ENCODE data around the gene TUG1. TPM values are rescaled to one million over a fixed set of nuclear protein-coding genes. Genes with fewer than 3 reads are reported as not detected.

The TUG1 gene
- total and polyA plus RNA-seq, 3 donors from 2014 or later = 134 to 182 (median 157) TPM

DNA sequence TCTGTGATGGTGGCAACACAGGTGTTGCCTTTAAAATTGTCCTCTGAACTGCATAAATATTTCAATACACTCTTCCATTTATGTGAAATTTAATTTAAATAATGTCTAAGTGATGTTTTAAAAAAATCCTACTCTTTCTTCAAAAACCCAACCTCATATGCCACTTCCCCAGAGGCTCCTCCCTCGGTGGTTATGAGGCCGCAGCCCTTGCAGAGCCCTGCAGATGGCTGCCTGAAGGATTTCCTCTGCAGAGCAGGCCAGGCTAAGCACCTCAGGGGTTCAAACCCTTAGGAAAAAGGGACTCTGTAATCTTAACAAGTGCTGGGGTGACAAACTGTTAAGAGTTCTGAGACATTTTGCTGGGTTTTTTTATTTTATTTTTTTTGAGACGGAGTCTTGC, 25.7 kb upstream of the TUG1 start:
- no peak overlapping the region for H3K27ac ChIP-seq
- intact Hi-C loops (cut with DNase I; ENCODE audit: low total_unique reads) = no loop called here
- DNase-seq = no peak
- no peak overlapping the region for H3K4me3 ChIP-seq
- no peaks in the 10 kb centered on the region for H3K27me3 ChIP-seq
- WGBS, 2 donors = 75 to 84% methylated on average over 3 of the region's 3 CpGs
- H3K36me3 ChIP-seq (ENCODE audit: low read depth, missing control alignments) = no peaks in the 10 kb centered on the region
- no peaks in the 10 kb centered on the region for H3K9me3 ChIP-seq
- no peaks in the 10 kb centered on the region for H3K4me1 ChIP-seq
- TF ChIP-seq POLR2A (IDR thresholded peaks at IDR 0.05) = no peak
- TF ChIP-seq, protein P1, sequence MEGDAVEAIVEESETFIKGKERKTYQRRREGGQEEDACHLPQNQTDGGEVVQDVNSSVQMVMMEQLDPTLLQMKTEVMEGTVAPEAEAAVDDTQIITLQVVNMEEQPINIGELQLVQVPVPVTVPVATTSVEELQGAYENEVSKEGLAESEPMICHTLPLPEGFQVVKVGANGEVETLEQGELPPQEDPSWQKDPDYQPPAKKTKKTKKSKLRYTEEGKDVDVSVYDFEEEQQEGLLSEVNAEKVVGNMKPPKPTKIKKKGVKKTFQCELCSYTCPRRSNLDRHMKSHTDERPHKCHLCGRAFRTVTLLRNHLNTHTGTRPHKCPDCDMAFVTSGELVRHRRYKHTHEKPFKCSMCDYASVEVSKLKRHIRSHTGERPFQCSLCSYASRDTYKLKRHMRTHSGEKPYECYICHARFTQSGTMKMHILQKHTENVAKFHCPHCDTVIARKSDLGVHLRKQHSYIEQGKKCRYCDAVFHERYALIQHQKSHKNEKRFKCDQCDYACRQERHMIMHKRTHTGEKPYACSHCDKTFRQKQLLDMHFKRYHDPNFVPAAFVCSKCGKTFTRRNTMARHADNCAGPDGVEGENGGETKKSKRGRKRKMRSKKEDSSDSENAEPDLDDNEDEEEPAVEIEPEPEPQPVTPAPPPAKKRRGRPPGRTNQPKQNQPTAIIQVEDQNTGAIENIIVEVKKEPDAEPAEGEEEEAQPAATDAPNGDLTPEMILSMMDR (IDR thresholded peaks at IDR 0.05) = no peak

DNA sequence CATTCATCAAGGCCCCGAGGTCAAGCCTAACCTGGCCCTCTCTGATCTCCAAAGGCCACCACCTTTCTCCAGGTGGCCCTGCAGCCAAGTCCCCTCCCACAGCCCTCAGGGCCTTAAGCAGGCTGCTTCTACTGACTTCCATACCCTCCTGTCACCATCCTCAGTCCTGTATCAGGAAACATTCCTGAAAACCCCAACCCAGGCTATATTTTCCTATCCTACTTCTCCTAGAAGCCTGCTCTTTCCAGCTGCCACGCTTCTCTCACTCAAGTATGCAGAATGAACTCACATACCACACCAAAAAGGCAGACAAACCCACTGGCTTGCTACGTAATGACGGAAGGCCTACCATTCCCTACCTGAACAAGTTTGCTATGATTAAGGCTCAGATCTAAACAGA, 24.1 kb upstream of the TUG1 start:
- no peak overlapping the region for H3K4me3 ChIP-seq
- H3K27ac ChIP-seq = no peak overlapping the region
- H3K4me1 ChIP-seq = no peaks in the 10 kb centered on the region
- no peaks in the 10 kb centered on the region for H3K9me3 ChIP-seq
- no peak for DNase-seq
- 94% methylated on average over 4 of the region's 4 CpGs for WGBS, 2 donors
- no peak for TF ChIP-seq POLR2A (IDR thresholded peaks at IDR 0.05)
- TF ChIP-seq, protein P1 (IDR thresholded peaks at IDR 0.05) = no peak
- H3K36me3 ChIP-seq (ENCODE audit: low read depth, missing control alignments) = no peaks in the 10 kb centered on the region
- H3K27me3 ChIP-seq = no peaks in the 10 kb centered on the region
- intact Hi-C loops (cut with DNase I; ENCODE audit: low total_unique reads) = loop anchor here (5.0 kb wide), 1 partner anchor 142 kb away; no protein-coding TSS in a partner anchor

DNA sequence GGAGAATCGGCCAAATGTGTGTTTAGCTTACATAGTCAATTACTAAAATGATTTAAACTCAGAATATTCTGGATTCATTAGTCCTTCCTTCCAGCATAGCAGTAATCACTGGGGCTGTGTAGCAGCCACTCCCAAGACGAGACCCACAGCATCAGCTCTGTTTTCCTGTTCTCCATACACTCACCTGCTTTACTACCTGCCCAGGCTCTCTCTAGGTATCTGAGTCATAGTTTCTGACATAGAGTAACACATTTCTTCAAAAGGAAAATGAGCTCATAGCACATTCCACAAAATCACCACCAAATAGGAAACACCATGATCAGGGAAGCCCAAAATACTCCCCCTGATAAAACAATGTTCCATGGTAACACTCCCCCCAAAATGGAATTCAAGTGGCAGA, 23.4 kb upstream of the TUG1 start:
- Histone ChIP-seq H3K9me3 (no peaks in the 10 kb centered on the region), H3K4me3 (no peak overlapping the region), H3K27me3 (no peaks in the 10 kb centered on the region), H3K4me1 (no peaks in the 10 kb centered on the region), H3K27ac (no peak overlapping the region), H3K36me3 (ENCODE audit: low read depth, missing control alignments) (no peaks in the 10 kb centered on the region)
- no peak for DNase-seq
- TF ChIP-seq, protein P1 (IDR thresholded peaks at IDR 0.05) = no peak
- TF ChIP-seq POLR2A (IDR thresholded peaks at IDR 0.05) = no peak
- whole genome bisulfite sequencing, 2 donors = 85 to 93% methylated on average over 2 of the region's 2 CpGs
- intact Hi-C loops (cut with DNase I; ENCODE audit: low total_unique reads) = loop anchor here (5.0 kb wide), 1 partner anchor 142 kb away; no protein-coding TSS in a partner anchor

DNA sequence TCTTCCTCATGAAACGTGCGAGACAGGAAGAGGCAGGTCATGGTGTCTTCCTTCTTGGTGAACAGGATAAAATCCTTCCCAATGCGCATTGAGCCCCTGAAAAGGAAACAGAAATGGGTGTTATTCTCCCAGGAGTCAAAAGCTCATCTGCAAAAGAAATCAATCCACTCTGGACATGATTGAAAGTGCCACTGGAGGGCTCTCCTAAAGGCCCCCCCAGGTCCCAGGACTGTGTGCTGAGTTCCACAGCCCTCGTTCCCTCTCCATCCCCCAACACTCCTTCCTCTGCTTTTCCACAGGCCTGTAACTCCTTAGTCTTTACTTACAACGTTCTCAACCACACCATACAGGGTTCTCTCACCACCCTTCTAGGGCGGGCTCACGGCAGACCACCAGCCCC, 22.7 kb upstream of the TUG1 start:
- TF ChIP-seq, protein P1 (IDR thresholded peaks at IDR 0.05) = no peak
- TF ChIP-seq POLR2A (IDR thresholded peaks at IDR 0.05) = no peak
- Histone ChIP-seq H3K9me3 (no peaks in the 10 kb centered on the region), H3K27ac (no peak overlapping the region), H3K27me3 (no peaks in the 10 kb centered on the region), H3K4me1 (no peaks in the 10 kb centered on the region), H3K4me3 (no peak overlapping the region), H3K36me3 (ENCODE audit: low read depth, missing control alignments) (no peaks in the 10 kb centered on the region)
- WGBS, 2 donors = 73 to 80% methylated on average over 7 of the region's 7 CpGs
- DNase-seq = no peak
- intact Hi-C loops (cut with DNase I; ENCODE audit: low total_unique reads) = loop anchor here (5.0 kb wide), 1 partner anchor 141 kb away; no protein-coding TSS in a partner anchor

DNA sequence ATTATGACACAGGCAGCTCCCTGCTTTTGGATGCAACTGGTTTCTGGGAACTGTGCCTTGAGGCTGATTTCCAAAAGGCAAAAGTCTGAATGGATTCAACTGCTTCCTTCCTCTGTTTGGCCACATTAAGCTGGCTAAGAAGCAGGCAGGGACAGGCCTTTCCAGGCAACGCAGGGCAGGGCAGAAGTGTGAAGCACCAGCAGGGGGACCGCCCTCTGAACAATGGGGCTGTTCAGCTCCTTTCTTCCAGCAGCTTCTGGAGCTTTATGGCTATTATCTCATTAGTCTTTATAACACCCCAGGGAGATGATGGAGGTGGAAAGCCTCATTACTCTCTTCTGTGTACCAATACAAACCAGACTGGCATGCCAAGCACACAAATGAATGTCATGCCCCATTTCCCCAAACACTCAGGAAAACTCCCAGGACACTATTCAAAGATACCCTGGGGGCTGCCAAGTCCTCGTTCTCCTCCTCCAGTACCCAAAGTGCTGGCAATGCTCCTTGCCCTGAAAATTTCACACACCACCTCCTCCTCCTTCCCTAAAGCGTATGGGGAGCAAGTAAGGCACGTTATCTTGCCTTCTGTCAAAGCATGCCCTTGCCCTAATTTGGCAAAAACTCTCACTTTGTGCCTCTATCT, 21.8 kb upstream of the TUG1 start:
- 56 to 66% methylated on average over 5 of the region's 5 CpGs for WGBS, 2 donors
- H3K27me3 ChIP-seq = no peaks in the 10 kb centered on the region
- H3K36me3 ChIP-seq (ENCODE audit: low read depth, missing control alignments) = no peaks in the 10 kb centered on the region
- H3K9me3 ChIP-seq = no peaks in the 10 kb centered on the region
- DNase-seq = no peak
- no peak overlapping the region for H3K27ac ChIP-seq
- H3K4me3 ChIP-seq = no peak overlapping the region
- H3K4me1 ChIP-seq = no peaks in the 10 kb centered on the region
- intact Hi-C loops (cut with DNase I; ENCODE audit: low total_unique reads) = loop anchor here (5.0 kb wide), 1 partner anchor 140 kb away; no protein-coding TSS in a partner anchor
- TF ChIP-seq, protein P1 (IDR thresholded peaks at IDR 0.05) = no peak
- TF ChIP-seq POLR2A (IDR thresholded peaks at IDR 0.05) = no peak
